Mucosa of descending colon (tissue), 3 donors: Measurements from ENCODE around the gene GALNT1. TPM values are rescaled to one million over a fixed set of nuclear protein-coding genes. Genes with fewer than 3 reads are reported as not detected.
A peak's percentile ranks its signal among the peaks of the same experiment; 100 is the strongest.

Source experiments
- ATAC-seq: fragments of 200-7000 bp; cut with Tn5 transposase; one replicate; pipeline ENCODE4 v1.9.1; 2020; ENCODE audit warnings: mild to moderate bottlenecking, moderate library complexity
- DNase-seq, 3 donors: peaks; one replicate each; pipeline ENCODE4 v3.0.0-alpha.2; 2020
- H3K36me3 ChIP-seq: fragments of 200-600 bp; one replicate; pipeline ENCODE4 v1.8.0; 2021; ENCODE audit warnings: low read depth, mild to moderate bottlenecking
- H3K4me1 ChIP-seq: fragments of 200-600 bp; one replicate; pipeline ENCODE4 v1.8.0; 2021; ENCODE audit warnings: low read depth, mild to moderate bottlenecking
- H3K4me3 ChIP-seq: fragments of 200-600 bp; one replicate; pipeline ENCODE4 v1.8.0; 2021; ENCODE audit warnings: mild to moderate bottlenecking
- H3K9me3 ChIP-seq: fragments of 200-600 bp; one replicate; pipeline ENCODE4 v1.8.0; 2021; ENCODE audit warnings: mild to moderate bottlenecking
- CTCF ChIP-seq: fragments of 200-600 bp; IDR thresholded peaks from one replicate; pipeline ENCODE4 v1.8.0; 2022; ENCODE audit warnings: antibody characterized with exemption, mild to moderate bottlenecking
- intact Hi-C, 2 donors: fragments of 100-400 bp; cut with DNase I in 1 of 2; cut with micrococcal nuclease in 1 of 2; formaldehyde crosslinking; loops; one replicate each; pipeline versions ENCODE4 v1.11.0 to v1.11.1; 2022; cut with DNase I, micrococcal nuclease
- total RNA-seq, 3 donors: library from RNA; stranded (reverse); fragmentation: NEBNext Ultra II Directional in 2 of 3; extraction: Animal tissue kit (Norgen Biotek cat#: 25700) in 2 of 3; gene quantifications; one replicate each; pipeline versions ENCODE4 v1.2.1 to v1.2.4, GENCODE V29; 2021 to 2023
- donor health status: DM: no; HTN: no; CAD: no; lungs with moderate emphysema.
- donor health status: DM: no; HTN: no; CAD: no.
- donor health status: DM: no; HTN: yes; CAD: no.

GALNT1 gene
- total RNA-seq, 3 donors from 2014 or later: 82.7 to 118 (median 109) TPM

GRCh38 chr18:35604369-35604768 lies 22.8 kb downstream of the GALNT1 start:
- intact Hi-C loops: no loop called here
- DNase-seq: no peak
- Histone ChIP-seq H3K4me3 (no peak overlapping the region), H3K4me1 (peaks cover 7% of the 10 kb centered on the region), H3K36me3 (no peaks in the 10 kb centered on the region), H3K9me3 (peaks cover 18% of the 10 kb centered on the region)
- TF ChIP-seq CTCF: no peak
- ATAC-seq: no peak

GRCh38 chr18:35605686-35606417 lies 24.3 kb downstream of the GALNT1 start:
- ATAC-seq: peak; percentile 80
- no peak for DNase-seq
- H3K36me3 ChIP-seq: no peaks in the 10 kb centered on the region
- TF ChIP-seq CTCF: no peak
- H3K4me1 ChIP-seq: peaks cover 7% of the 10 kb centered on the region
- H3K4me3 ChIP-seq: no peak overlapping the region
- intact Hi-C loops: no loop called here
- peaks cover 18% of the 10 kb centered on the region for H3K9me3 ChIP-seq

- no peak overlapping the region for H3K4me3 ChIP-seq
- H3K36me3 ChIP-seq: no peaks in the 10 kb centered on the region
- ATAC-seq: no peak
- intact Hi-C loops: no loop called here
- TF ChIP-seq CTCF: no peak
- peaks cover 7% of the 10 kb centered on the region for H3K4me1 ChIP-seq
- no peak for DNase-seq
- H3K9me3 ChIP-seq: no peaks in the 10 kb centered on the region
These were observed 27.7 kb downstream of the GALNT1 start for GRCh38 chr18:35609236-35609635.

- Histone ChIP-seq H3K9me3 (no peaks in the 10 kb centered on the region), H3K4me3 (no peak overlapping the region), H3K36me3 (no peaks in the 10 kb centered on the region), H3K4me1 (peaks cover 7% of the 10 kb centered on the region)
- DNase-seq (peak in 2 of 3 donors; percentile 28 to 50), ATAC-seq (peak; percentile 87)
- TF ChIP-seq CTCF: no peak
- intact Hi-C loops: no loop called here
These were observed 28.5 kb downstream of the GALNT1 start for GRCh38 chr18:35610089-35610488.

GRCh38 chr18:35610724-35611123 lies 29.2 kb downstream of the GALNT1 start:
- Histone ChIP-seq H3K9me3 (no peaks in the 10 kb centered on the region), H3K4me3 (no peak overlapping the region), H3K4me1 (peaks cover 7% of the 10 kb centered on the region), H3K36me3 (no peaks in the 10 kb centered on the region)
- TF ChIP-seq CTCF: no peak
- ATAC-seq (no peak), DNase-seq (no peak)
- intact Hi-C loops: no loop called here
